ENCODE data around the gene OAS3. TPM values are rescaled to one million over a fixed set of nuclear protein-coding genes. Genes with fewer than 3 reads are reported as not detected.

The OAS3 gene
- total RNA-seq, 4 donors from 2014 or later = 7.3 to 24.9 (median 14.3) TPM

DNA sequence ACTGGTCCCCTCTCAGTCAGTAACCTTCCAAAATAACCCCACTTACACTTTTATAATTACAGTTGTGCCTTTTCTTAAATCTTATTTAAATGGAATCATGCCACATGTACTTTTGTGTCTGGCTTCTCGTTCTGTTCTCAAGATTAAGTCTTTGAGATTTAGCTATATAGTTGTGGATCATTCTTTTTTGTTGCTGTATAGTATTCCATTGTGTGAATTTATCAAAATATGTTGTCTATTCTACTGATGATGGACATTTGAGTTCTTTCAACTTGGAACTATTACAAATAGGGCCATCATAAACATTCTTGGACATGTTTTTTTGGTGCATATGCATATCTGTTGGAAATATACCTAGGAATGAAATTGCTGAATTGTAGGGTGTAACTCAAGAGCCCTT lies 9.0 kb downstream of the OAS3 start:
- TF ChIP-seq, protein P1, sequence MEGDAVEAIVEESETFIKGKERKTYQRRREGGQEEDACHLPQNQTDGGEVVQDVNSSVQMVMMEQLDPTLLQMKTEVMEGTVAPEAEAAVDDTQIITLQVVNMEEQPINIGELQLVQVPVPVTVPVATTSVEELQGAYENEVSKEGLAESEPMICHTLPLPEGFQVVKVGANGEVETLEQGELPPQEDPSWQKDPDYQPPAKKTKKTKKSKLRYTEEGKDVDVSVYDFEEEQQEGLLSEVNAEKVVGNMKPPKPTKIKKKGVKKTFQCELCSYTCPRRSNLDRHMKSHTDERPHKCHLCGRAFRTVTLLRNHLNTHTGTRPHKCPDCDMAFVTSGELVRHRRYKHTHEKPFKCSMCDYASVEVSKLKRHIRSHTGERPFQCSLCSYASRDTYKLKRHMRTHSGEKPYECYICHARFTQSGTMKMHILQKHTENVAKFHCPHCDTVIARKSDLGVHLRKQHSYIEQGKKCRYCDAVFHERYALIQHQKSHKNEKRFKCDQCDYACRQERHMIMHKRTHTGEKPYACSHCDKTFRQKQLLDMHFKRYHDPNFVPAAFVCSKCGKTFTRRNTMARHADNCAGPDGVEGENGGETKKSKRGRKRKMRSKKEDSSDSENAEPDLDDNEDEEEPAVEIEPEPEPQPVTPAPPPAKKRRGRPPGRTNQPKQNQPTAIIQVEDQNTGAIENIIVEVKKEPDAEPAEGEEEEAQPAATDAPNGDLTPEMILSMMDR (IDR thresholded peaks at IDR 0.05; ENCODE audit: low read depth) = no peak

DNA sequence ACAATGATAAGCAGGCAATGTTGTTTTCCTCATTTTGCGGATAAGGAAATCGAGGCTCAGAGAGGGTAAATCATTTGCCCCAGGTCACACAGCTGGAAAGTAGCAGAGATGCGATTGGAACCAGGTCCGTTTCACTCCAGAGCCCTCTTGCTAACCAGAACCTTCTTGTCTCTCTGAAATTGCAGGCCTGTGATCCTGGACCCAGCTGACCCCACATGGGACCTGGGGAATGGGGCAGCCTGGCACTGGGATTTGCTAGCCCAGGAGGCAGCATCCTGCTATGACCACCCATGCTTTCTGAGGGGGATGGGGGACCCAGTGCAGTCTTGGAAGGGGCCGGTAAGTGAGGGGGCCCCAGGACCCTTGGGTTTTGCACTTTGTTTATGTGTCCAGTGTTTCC lies 9.5 kb downstream of the OAS3 start:
- TF ChIP-seq, protein P1 (IDR thresholded peaks at IDR 0.05; ENCODE audit: low read depth) = no peak

DNA sequence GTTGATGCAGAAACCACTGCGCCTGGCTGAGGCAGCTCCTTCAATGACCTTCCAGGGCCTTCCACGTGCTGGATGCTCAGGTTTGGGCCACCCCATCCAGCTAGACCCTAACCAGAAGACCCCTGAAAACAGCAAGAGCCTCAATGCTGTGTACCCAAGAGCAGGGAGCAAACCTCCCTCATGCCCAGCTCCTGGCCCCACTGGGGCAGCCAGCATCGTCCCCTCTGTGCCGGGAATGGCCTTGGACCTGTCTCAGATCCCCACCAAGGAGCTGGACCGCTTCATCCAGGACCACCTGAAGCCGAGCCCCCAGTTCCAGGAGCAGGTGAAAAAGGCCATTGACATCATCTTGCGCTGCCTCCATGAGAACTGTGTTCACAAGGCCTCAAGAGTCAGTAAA lies 10.5 kb downstream of the OAS3 start:
- TF ChIP-seq, protein P1 (IDR thresholded peaks at IDR 0.05; ENCODE audit: low read depth) = no peak

DNA sequence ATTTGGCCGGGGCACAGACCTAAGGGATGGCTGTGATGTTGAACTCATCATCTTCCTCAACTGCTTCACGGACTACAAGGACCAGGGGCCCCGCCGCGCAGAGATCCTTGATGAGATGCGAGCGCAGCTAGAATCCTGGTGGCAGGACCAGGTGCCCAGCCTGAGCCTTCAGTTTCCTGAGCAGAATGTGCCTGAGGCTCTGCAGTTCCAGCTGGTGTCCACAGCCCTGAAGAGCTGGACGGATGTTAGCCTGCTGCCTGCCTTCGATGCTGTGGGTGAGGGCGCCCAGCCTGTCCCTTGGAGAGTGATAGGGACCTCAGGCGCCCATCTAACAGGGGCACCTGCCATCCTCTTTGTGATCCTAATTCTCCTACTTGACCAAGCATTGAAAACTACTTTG lies 12.4 kb downstream of the OAS3 start:
- TF ChIP-seq, protein P1 (IDR thresholded peaks at IDR 0.05; ENCODE audit: low read depth) = no peak

DNA sequence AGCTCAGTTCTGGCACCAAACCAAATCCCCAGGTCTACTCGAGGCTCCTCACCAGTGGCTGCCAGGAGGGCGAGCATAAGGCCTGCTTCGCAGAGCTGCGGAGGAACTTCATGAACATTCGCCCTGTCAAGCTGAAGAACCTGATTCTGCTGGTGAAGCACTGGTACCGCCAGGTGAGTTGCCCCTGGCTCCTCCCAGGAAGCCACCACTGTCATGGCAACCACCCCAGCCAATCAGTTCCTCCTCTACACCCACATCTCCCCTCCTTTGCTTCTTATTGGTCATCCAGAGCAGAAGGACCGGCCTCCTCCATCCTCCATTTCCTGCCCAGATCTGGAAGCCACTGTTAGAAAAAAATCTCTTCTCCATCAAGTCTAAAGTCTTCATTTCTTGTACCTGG lies 22.8 kb downstream of the OAS3 start:
- TF ChIP-seq, protein P1 (IDR thresholded peaks at IDR 0.05; ENCODE audit: low read depth) = no peak

DNA sequence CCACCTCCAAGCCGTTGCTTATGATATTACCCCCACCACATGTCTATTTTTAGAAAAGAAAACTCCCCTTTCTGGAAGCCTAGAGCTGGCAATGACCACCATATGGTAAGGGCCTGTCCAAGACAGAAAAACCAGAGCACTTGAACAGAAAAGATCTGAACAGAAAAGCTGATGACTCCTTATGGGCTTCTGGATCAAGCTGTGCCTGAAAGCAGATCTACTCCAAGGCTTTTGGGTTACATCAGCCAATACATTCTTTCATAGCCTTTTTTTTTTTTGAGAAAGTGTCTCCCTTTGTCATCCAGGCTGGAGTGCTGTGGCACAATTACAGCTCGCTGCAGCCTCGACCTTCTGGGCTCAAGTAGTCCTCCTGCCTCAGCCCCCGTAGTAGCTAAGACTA lies 23.3 kb downstream of the OAS3 start:
- TF ChIP-seq, protein P1 (IDR thresholded peaks at IDR 0.05; ENCODE audit: low read depth) = no peak

DNA sequence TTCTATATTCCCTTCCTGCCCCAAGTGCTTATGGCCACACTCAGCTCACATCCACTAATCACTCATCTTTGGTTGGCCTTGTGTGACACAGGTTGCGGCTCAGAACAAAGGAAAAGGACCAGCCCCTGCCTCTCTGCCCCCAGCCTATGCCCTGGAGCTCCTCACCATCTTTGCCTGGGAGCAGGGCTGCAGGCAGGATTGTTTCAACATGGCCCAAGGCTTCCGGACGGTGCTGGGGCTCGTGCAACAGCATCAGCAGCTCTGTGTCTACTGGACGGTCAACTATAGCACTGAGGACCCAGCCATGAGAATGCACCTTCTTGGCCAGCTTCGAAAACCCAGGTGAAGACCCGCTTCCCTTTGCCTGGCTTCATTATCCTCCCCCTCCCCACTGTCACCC lies 24.3 kb downstream of the OAS3 start:
- TF ChIP-seq, protein P1 (IDR thresholded peaks at IDR 0.05; ENCODE audit: low read depth) = no peak
